GM12872 (cell line): Measurements from ENCODE around the gene IL3RA.

Experiments used
- TF ChIP-seq, protein P1 (sequence below): IDR thresholded peaks from 3 replicates; pipeline ENCODE4 v1.5.1; 2011; ENCODE audit warnings: low read depth, mild to moderate bottlenecking, low read length, moderate library complexity; ENCODE audit not compliant: insufficient read depth

The IL3RA gene

DNA sequence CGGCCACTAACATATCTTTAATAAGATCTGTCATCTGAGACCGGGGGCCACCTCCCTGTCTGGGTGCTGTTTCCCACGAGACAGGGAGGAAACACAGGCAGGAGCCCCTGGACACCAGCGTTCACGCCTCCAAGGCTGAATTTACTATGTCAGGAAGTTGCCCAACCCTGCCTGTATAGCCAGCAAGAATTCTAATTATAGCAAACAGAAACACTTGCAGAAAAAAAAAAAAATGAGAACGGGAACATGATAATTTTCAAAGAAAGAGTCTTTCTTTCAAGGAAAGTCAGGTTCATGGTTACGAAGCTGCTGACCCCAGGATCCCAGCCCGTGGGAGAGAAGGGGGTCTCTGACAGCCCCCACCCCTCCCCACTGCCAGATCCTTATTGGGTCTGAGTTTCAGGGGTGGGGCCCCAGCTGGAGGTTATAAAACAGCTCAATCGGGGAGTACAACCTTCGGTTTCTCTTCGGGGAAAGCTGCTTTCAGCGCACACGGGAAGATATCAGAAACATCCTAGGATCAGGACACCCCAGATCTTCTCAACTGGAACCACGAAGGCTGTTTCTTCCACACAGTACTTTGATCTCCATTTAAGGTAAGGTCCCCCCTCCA, at the start of gene IL3RA:
TSS of gene IL3RA (plus strand) at position 455 of the 613 bp plus-strand sequence. CDS start 4,981 bp downstream, outside the sequence.
- TF ChIP-seq, protein P1, sequence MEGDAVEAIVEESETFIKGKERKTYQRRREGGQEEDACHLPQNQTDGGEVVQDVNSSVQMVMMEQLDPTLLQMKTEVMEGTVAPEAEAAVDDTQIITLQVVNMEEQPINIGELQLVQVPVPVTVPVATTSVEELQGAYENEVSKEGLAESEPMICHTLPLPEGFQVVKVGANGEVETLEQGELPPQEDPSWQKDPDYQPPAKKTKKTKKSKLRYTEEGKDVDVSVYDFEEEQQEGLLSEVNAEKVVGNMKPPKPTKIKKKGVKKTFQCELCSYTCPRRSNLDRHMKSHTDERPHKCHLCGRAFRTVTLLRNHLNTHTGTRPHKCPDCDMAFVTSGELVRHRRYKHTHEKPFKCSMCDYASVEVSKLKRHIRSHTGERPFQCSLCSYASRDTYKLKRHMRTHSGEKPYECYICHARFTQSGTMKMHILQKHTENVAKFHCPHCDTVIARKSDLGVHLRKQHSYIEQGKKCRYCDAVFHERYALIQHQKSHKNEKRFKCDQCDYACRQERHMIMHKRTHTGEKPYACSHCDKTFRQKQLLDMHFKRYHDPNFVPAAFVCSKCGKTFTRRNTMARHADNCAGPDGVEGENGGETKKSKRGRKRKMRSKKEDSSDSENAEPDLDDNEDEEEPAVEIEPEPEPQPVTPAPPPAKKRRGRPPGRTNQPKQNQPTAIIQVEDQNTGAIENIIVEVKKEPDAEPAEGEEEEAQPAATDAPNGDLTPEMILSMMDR, result no peak

DNA sequence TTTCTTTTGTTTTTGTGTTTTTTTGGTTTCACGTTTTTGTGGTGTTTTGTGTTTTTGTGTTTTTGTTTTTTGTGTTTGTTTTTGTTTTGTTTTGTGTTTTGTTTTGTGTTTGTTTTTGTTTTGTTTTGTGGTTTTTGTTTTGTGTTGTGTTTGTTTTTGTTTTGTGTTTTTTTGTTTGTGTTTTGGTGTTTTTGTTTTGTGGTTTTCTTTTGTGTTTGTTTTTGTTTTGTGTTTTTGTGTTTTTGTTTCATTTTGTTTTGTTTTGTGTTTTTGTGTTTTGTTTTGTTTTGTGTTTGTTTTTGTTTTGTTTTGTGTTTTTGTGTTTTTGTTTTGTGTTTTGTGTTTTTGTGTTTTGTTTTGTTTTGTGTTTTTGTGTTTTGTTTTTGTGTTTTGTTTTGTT, 47.0 kb upstream of the IL3RA start:
- TF ChIP-seq, protein P1, result no peak

DNA sequence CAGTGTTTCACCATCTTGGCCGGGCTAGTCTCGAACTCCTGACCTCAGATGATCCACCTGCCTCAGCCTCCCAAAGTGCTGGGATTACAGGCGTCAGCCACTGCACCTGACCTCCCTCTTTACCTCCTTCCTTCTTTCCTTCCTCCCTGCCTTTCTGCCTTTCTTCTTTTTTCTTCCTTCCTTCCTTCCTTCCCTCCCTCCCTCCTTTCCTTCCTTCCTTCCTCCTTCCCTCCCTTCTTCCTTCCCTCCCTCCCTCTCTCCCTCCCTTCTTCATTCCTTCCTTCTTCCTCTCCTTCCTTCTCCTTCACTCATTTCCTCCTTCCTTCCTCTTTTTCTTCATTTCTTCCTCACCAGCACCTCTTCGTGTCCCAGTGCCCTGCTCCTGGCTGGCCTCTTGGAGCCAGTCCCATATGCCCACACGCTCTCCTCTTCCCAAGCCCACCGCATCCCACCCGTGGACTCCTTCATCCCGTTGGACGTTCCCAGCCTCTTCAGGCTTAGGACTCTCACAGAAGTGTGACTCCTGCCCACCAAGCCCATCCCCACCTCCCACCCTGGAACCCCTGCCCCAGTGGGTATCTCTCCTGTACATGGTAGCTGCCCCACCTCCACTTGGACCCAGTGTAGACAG, 45.4 kb upstream of the IL3RA start:
- TF ChIP-seq, protein P1, result no peak

DNA sequence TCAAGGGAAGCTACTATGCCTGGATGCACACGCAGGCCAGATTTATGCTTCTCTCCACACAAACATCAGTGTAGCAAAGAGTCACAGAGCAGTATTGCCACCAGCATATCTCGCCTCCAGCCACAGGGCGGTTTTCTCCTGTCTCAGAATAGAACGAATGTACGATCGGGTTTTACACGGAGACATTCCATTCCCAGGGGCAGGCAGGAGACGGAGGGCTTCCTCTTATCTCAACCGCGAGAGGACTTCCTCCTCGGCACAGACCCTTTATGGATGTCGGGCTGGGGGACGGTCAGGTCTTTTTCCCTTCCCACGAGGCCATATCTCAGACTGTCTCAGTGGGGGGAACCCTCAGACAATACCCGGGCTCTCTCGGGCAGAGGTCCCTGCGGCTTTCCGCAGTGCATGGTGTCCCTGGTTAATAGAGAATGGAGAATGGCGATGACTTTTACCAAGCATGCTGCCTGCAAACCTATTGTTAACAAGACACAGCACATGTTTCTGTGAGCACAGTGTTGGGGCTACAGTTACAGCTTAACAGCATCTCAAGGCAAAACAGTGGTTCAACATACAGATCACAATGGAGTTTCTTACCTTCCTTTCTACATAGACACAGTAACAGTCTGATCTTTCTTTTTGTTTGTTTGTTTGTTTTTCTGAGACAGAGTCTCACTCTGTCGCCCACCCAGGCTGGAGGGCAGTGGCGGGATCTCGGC, 43.9 kb upstream of the IL3RA start:
- TF ChIP-seq, protein P1, result no peak

DNA sequence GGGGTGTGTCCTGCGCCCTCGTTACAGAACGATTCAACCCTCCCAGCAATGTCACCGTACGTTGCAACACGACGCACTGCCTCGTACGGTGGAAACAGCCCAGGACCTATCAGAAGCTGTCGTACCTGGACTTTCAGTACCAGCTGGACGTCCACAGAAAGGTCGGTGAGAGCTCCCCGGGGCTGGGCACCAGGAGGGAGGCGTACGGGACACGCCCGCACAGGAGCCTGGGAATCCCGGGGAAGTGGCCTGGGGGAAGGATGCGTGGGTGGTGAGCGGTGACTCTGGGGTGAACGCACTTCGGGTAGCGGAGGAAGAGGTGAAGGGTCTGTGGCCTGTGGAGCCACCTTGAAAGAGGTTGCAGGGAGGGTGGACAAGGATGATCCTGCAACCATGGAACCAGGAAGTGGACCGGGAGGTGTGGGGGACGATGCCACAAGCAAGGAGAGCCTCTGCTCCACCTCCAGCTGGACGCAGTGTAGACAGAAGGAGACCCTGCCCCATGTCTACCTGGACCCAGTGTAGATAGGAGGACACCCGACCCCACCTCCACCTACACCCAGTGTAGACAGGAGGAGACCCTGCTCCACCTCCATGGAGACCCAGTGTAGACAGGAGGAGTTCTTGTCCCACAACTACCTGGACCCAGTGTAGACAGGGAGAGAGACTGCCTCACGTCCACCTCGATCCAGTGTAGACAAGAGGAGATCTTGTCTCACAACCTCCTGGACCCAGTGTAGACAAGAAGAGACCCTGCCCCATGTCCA, 42.1 kb upstream of the IL3RA start:
- TF ChIP-seq, protein P1, result no peak

DNA sequence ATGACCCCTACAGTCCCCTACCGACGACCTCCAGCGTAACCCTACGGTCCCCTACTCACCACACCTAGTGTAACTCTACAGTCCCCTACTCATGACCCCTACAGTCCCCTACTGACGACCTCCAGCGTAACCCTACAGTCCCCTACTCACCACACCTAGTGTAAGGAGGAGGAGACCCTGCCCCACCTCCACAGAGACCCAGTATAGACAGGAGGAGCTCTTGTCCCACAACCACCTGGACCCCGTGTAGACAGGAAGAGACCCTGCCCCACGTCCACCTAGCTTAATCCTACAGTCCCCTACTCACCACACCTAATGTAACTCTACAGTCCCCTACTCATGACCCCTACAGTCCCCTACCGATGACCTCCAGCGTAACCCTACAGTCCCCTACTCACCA, 41.0 kb upstream of the IL3RA start:
- TF ChIP-seq, protein P1, result no peak

DNA sequence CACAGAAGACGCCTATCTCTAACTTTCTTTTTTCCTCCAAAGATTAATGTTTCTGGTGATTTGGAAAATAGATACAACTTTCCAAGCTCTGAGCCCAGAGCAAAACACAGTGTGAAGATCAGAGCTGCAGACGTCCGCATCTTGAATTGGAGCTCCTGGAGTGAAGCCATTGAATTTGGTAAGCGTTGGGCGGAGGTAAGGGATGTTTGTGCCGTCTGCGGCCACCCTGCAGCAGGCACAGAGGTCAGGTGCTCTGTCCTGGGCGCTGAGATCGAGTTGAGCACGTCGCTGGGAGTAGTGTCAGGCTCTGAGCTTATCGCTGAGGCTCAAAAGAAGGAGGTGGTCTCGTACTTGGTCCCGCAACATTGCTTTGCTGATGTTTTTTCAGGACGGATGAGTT, 36.1 kb upstream of the IL3RA start:
- TF ChIP-seq, protein P1, result no peak
